Measurements from ENCODE around the gene DSTN.

DNA sequence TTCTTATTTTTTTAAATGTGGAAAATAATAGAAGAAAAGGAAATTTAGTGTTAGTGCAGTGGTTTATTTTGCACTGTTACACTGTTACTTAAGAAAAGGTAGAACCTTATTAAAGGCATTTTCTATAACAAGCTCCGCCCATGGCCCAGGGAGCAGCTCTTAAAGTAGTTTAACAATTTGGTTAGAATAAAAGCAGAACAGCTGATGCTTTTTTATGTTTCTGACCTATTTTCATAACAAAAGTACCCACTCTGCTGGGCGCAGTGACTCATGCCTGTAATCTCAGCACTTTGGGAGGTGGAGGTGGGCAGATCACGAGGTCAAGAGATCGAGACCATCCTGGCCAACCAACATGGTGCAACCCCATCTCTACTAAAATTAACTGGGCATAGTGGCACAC is 32.6 kb downstream of the DSTN start:
- no peak for TF ChIP-seq FOXM1 (IDR thresholded peaks at IDR 0.05; ENCODE audit: borderline replicate concordance)
- no peak for TF ChIP-seq NFRKB (IDR thresholded peaks at IDR 0.05)
- TF ChIP-seq FOXA1 (IDR thresholded peaks at IDR 0.05): no peak
- TF ChIP-seq ARNT (IDR thresholded peaks at IDR 0.05): no peak
- TF ChIP-seq PKNOX1 (IDR thresholded peaks at IDR 0.05): no peak
